ENCODE data around the gene FOXJ3. TPM values are rescaled to one million over a fixed set of nuclear protein-coding genes. Genes with fewer than 3 reads are reported as not detected.
A peak's percentile ranks its signal among the peaks of the same experiment; 100 is the strongest.

The FOXJ3 gene
- total and polyA plus RNA-seq, 9 donors: 28.6 to 41.9 (median 32.7) TPM

GRCh38 chr1:42323551-42323950 is 11.5 kb downstream of the FOXJ3 start:
- Histone ChIP-seq H3K4me1 (ENCODE audit: control insufficient read depth, insufficient read depth, low read length) (peaks cover 3% of the 10 kb centered on the region), H3K27ac (ENCODE audit: low read length) (no peak overlapping the region), H3K9me3 (replicated peaks; ENCODE audit: control insufficient read depth, low read depth, low read length) (no peaks in the 10 kb centered on the region), H3K4me3 (ENCODE audit: low read length) (no peak overlapping the region), H3K36me3 (ENCODE audit: control insufficient read depth, insufficient read depth, low read length) (no peaks in the 10 kb centered on the region), H3K27me3 (ENCODE audit: control insufficient read depth, insufficient read depth, low read length) (no peaks in the 10 kb centered on the region)
- 75% methylated on average over 1 of the region's 2 CpGs for WGBS (ENCODE audit: insufficient coverage)
- DNase-seq: no peak

DNA sequence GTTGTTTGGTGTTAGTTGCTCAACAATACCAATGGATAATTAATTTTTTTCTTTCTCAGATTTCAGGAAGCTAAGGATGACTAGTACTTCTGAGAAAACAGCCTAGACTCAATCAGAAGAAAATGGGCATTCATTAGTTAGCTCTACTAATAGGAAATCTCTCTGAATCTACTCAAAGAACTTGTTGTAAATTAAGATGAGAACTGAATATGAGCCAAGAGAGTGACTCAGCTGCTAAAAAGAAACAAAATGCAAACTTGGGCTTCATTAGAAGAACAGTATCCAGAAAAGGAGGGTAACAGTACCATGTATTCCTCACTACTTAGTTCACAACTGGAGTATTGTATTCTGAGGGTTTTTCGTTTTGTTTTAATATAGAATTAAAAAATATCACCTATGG is 12.5 kb downstream of the FOXJ3 start:
- WGBS (ENCODE audit: insufficient coverage): no CpG with 5 or more reads among the region's 1 CpG
- no peak overlapping the region for H3K4me3 ChIP-seq (ENCODE audit: low read length)
- peaks cover 3% of the 10 kb centered on the region for H3K4me1 ChIP-seq (ENCODE audit: control insufficient read depth, insufficient read depth, low read length)
- no peak for DNase-seq
- no peak overlapping the region for H3K27ac ChIP-seq (ENCODE audit: low read length)
- no peaks in the 10 kb centered on the region for H3K36me3 ChIP-seq (ENCODE audit: control insufficient read depth, insufficient read depth, low read length)
- no peaks in the 10 kb centered on the region for H3K27me3 ChIP-seq (ENCODE audit: control insufficient read depth, insufficient read depth, low read length)
- H3K9me3 ChIP-seq (replicated peaks; ENCODE audit: control insufficient read depth, low read depth, low read length): no peaks in the 10 kb centered on the region

- no peak overlapping the region for H3K27ac ChIP-seq (ENCODE audit: low read length)
- no peaks in the 10 kb centered on the region for H3K36me3 ChIP-seq (ENCODE audit: control insufficient read depth, insufficient read depth, low read length)
- H3K27me3 ChIP-seq (ENCODE audit: control insufficient read depth, insufficient read depth, low read length): no peaks in the 10 kb centered on the region
- no peaks in the 10 kb centered on the region for H3K9me3 ChIP-seq (replicated peaks; ENCODE audit: control insufficient read depth, low read depth, low read length)
- 65% methylated on average over 2 of the region's 4 CpGs for WGBS (ENCODE audit: insufficient coverage)
- DNase-seq: no peak
- H3K4me1 ChIP-seq (ENCODE audit: control insufficient read depth, insufficient read depth, low read length): peaks cover 3% of the 10 kb centered on the region
- no peak overlapping the region for H3K4me3 ChIP-seq (ENCODE audit: low read length)
Measured at GRCh38 chr1:42321731-42322130, 13.3 kb downstream of the FOXJ3 start.

- H3K9me3 ChIP-seq (replicated peaks; ENCODE audit: control insufficient read depth, low read depth, low read length): no peaks in the 10 kb centered on the region
- DNase-seq: no peak
- H3K27ac ChIP-seq (ENCODE audit: low read length): no peak overlapping the region
- no CpG with 5 or more reads among the region's 2 CpGs for WGBS (ENCODE audit: insufficient coverage)
- H3K27me3 ChIP-seq (ENCODE audit: control insufficient read depth, insufficient read depth, low read length): no peaks in the 10 kb centered on the region
- no peaks in the 10 kb centered on the region for H3K36me3 ChIP-seq (ENCODE audit: control insufficient read depth, insufficient read depth, low read length)
- peaks cover 3% of the 10 kb centered on the region for H3K4me1 ChIP-seq (ENCODE audit: control insufficient read depth, insufficient read depth, low read length)
- H3K4me3 ChIP-seq (ENCODE audit: low read length): no peak overlapping the region
Measured at GRCh38 chr1:42320708-42321107, 14.3 kb downstream of the FOXJ3 start.

DNA sequence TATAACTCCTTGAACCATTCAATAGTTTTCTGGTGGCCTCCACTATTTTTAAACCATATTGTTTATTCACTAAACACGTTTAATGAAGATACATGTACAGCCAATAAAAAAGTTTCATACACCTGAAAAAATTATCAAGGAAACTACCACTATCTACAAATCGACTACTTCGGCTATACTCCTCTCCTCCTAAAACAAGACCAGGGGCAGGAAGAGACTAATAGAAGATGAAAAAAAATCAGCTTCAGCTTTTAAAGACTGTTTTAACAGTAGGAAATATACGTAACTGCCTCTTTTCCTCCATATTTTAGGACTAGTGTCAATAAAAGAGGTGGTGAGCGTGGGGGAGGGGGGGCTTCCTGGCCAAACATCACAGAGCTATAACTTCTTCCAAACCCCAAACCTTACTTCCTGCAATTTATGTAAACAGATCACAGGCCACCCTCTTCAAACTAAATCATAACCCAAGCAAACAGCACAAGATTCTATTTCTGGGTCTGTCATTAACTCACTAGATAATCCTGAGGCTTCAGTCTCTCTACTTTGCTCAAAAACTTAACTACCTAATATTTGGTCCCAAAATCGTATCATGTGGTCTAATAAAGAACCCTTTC is 15.1 kb downstream of the FOXJ3 start:
- H3K36me3 ChIP-seq (ENCODE audit: control insufficient read depth, insufficient read depth, low read length): no peaks in the 10 kb centered on the region
- H3K4me1 ChIP-seq (ENCODE audit: control insufficient read depth, insufficient read depth, low read length): peaks cover 3% of the 10 kb centered on the region
- no peaks in the 10 kb centered on the region for H3K27me3 ChIP-seq (ENCODE audit: control insufficient read depth, insufficient read depth, low read length)
- peak overlapping the region; percentile 17 for H3K27ac ChIP-seq (ENCODE audit: low read length)
- no CpG with 5 or more reads among the region's 6 CpGs for WGBS (ENCODE audit: insufficient coverage)
- no peaks in the 10 kb centered on the region for H3K9me3 ChIP-seq (replicated peaks; ENCODE audit: control insufficient read depth, low read depth, low read length)
- no peak for DNase-seq
- no peak overlapping the region for H3K4me3 ChIP-seq (ENCODE audit: low read length)

GRCh38 chr1:42319128-42319851 is 15.7 kb downstream of the FOXJ3 start:
- Histone ChIP-seq H3K36me3 (ENCODE audit: control insufficient read depth, insufficient read depth, low read length) (no peaks in the 10 kb centered on the region), H3K27ac (ENCODE audit: low read length) (no peak overlapping the region), H3K4me1 (ENCODE audit: control insufficient read depth, insufficient read depth, low read length) (peaks cover 3% of the 10 kb centered on the region), H3K4me3 (ENCODE audit: low read length) (no peak overlapping the region), H3K27me3 (ENCODE audit: control insufficient read depth, insufficient read depth, low read length) (no peaks in the 10 kb centered on the region), H3K9me3 (replicated peaks; ENCODE audit: control insufficient read depth, low read depth, low read length) (no peaks in the 10 kb centered on the region)
- 83% methylated on average over 1 of the region's 4 CpGs for WGBS (ENCODE audit: insufficient coverage)
- DNase-seq: no peak

DNA sequence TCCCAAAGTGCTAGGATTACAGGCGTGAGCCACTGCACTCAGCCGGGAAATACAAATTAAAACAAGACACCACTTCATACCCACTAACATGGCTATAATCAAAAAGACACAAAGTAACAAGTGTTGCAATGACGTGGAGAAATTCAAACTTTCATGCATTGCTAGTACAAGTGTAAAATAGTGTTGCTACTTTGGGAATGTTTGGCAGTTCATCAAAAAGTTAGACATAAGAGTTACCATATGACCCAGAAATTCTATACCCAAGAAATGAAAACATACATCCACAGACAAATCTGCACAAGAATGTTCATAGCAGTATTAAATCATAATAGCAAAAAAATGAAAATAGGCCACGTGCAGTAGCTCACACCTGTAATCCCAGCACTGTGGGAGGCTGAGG is 16.4 kb downstream of the FOXJ3 start:
- no peak for DNase-seq
- no peak overlapping the region for H3K4me3 ChIP-seq (ENCODE audit: low read length)
- H3K27ac ChIP-seq (ENCODE audit: low read length): no peak overlapping the region
- H3K36me3 ChIP-seq (ENCODE audit: control insufficient read depth, insufficient read depth, low read length): no peaks in the 10 kb centered on the region
- H3K27me3 ChIP-seq (ENCODE audit: control insufficient read depth, insufficient read depth, low read length): no peaks in the 10 kb centered on the region
- H3K4me1 ChIP-seq (ENCODE audit: control insufficient read depth, insufficient read depth, low read length): peaks cover 3% of the 10 kb centered on the region
- no peaks in the 10 kb centered on the region for H3K9me3 ChIP-seq (replicated peaks; ENCODE audit: control insufficient read depth, low read depth, low read length)
- WGBS (ENCODE audit: insufficient coverage): 40% methylated on average over 1 of the region's 4 CpGs

DNA sequence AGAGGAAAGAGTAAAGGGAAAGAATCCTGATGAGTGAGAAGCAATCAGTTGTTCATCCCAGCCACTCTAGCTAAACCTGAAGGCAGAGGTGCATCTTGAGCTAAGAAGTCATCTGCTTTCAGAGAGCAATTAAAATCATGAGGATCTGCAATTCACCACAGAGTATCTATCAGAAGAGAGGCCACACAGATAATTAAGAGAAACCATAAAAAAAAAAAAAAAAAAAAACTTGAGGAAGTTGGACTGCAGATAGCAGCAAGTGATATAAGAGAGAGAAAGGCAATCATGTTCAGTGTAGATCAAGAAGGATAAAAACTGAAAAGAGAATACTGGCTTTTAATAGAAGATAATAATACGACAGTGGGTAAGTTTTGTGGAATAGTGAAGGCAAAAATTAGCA is 17.7 kb downstream of the FOXJ3 start:
- DNase-seq: no peak
- H3K27me3 ChIP-seq (ENCODE audit: control insufficient read depth, insufficient read depth, low read length): no peaks in the 10 kb centered on the region
- H3K4me3 ChIP-seq (ENCODE audit: low read length): no peak overlapping the region
- H3K9me3 ChIP-seq (replicated peaks; ENCODE audit: control insufficient read depth, low read depth, low read length): no peaks in the 10 kb centered on the region
- WGBS (ENCODE audit: insufficient coverage): 100% methylated on average over 1 of the region's 1 CpG
- peaks cover 3% of the 10 kb centered on the region for H3K4me1 ChIP-seq (ENCODE audit: control insufficient read depth, insufficient read depth, low read length)
- no peak overlapping the region for H3K27ac ChIP-seq (ENCODE audit: low read length)
- H3K36me3 ChIP-seq (ENCODE audit: control insufficient read depth, insufficient read depth, low read length): no peaks in the 10 kb centered on the region

DNA sequence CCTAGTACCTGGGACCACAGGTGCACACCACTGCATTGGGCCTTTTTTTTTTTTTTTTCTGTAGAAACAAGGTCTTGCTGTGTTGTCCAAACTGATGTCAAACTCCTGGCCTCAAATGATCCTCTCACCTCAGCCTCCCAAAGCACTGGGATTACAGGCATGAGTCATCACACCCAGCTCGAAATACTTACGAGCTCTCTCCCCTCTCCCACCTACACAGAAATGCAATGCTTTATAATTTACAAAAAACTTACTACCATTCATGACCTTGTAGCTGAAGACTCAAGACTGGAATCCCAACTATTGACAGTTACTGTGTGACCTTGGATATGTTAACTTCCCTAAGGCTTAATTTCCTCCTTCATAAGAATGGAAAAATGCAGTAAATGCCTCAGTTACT is 18.7 kb downstream of the FOXJ3 start:
- no peaks in the 10 kb centered on the region for H3K36me3 ChIP-seq (ENCODE audit: control insufficient read depth, insufficient read depth, low read length)
- no CpG with 5 or more reads among the region's 2 CpGs for WGBS (ENCODE audit: insufficient coverage)
- no peak overlapping the region for H3K27ac ChIP-seq (ENCODE audit: low read length)
- H3K9me3 ChIP-seq (replicated peaks; ENCODE audit: control insufficient read depth, low read depth, low read length): no peaks in the 10 kb centered on the region
- DNase-seq: no peak
- H3K27me3 ChIP-seq (ENCODE audit: control insufficient read depth, insufficient read depth, low read length): no peaks in the 10 kb centered on the region
- H3K4me1 ChIP-seq (ENCODE audit: control insufficient read depth, insufficient read depth, low read length): peaks cover 3% of the 10 kb centered on the region
- no peak overlapping the region for H3K4me3 ChIP-seq (ENCODE audit: low read length)

GRCh38 chr1:42315500-42315899 is 19.5 kb downstream of the FOXJ3 start:
- Histone ChIP-seq H3K9me3 (replicated peaks; ENCODE audit: control insufficient read depth, low read depth, low read length) (no peaks in the 10 kb centered on the region), H3K27me3 (ENCODE audit: control insufficient read depth, insufficient read depth, low read length) (no peaks in the 10 kb centered on the region), H3K27ac (ENCODE audit: low read length) (no peak overlapping the region), H3K4me3 (ENCODE audit: low read length) (no peak overlapping the region), H3K36me3 (ENCODE audit: control insufficient read depth, insufficient read depth, low read length) (no peaks in the 10 kb centered on the region), H3K4me1 (ENCODE audit: control insufficient read depth, insufficient read depth, low read length) (peaks cover 3% of the 10 kb centered on the region)
- WGBS (ENCODE audit: insufficient coverage): 60% methylated on average over 1 of the region's 2 CpGs
- DNase-seq: no peak

All from muscle of leg (tissue), 11 donors.